NCI-H146 (cell line): ENCODE data around the gene LTO1.
"Not testable (repeated sequence)": the region's sequence is repeated elsewhere in the genome, so short reads cannot be mapped to it uniquely, and the experiment has no call there.

Experiments
- DNase-seq: peaks from one replicate; lab custom pipeline; 2025; lab: John Stamatoyannopoulos, UW

Gene LTO1

DNA sequence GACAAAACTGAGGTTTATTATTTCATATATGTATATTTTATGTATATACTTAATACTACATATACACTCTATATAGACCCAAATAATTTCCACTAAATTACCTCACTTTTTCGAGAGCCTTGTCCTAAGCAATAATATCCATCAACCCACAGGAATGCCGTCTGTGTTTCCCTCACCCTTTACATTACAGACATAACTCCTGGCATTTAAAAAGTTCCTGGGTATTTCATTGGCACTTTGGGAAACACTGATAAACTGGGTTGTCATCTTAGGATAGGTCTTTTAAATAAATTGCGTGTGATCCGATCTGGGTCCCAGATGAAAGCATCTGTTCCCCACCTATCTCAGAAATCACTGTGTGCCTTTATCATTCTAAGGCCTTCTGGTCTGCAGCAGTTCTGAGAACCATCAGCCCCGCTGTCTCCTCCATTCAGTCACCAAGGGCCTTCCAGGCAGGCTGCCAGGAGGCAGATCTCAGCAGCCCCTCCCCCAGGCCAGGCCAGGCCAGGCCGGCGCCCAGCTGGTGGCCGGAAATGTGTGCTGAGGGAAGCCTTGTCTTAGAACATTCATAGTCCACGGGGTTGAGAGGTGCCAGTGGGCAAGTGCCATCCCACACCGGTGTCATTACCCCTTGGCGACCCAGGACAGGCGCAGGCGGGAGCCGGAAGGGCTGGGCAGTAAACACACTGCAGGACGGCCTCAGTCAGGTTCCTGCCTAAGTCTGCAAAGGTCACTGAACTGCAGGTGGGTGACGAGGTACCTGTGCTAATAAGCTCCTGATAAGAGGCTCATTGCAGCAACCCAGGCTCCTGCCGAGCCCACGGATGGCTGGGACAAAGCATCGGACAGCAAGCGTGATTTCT, 25.4 kb upstream of the LTO1 start:
- DNase-seq: peak; percentile 84

GRCh38 chr11:69699213-69699612, 24.1 kb upstream of the LTO1 start:
- no peak for DNase-seq

DNA sequence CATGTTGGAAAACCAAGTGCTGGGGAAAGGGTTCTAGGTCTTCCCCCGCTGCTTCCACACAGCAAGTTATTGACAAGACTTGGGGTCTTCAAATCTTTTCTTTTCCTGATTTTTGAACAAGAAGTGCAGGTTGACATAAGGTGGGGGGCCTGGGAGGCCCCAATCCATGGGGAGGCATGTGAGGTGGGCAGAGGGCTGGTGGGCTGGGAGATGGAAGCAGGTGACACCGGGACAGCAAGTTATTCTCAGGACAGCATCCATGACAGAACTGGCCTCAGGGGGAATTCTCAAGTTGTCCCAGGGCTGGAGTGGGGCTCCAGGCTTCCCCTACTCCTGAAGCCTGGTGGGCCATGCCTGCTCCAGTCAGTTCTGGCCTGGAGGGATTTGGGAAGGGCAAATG, 23.2 kb upstream of the LTO1 start:
- no peak for DNase-seq

- DNase-seq: no peak
Measured at GRCh38 chr11:69697861-69698260, 22.7 kb upstream of the LTO1 start.

GRCh38 chr11:69697469-69697843, 22.3 kb upstream of the LTO1 start:
- DNase-seq: no peak

GRCh38 chr11:69696749-69697468, 21.8 kb upstream of the LTO1 start:
- DNase-seq: peak; percentile 37

GRCh38 chr11:69695995-69696394, 20.8 kb upstream of the LTO1 start:
- DNase-seq: not testable (repeated sequence)

DNA sequence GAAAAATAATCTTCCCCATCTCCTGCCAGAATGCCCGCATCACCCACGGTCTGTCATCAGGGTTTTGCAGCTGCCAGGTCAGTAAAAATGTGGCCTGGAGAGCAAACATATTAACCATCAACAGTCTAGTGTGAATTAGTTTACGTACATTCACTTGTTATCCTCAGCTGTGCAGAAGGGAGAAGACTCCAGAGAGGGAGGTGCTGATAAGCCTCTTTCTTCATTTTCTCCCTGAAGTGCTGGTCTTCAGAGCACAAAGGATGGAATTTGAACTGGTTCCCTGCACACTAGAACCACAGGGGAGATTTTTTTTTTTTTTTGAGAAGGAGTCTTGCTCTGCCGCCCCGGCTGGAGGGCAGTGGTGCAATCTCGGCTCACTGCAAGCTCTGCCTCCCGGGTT, 20.4 kb upstream of the LTO1 start:
- DNase-seq: no peak

DNA sequence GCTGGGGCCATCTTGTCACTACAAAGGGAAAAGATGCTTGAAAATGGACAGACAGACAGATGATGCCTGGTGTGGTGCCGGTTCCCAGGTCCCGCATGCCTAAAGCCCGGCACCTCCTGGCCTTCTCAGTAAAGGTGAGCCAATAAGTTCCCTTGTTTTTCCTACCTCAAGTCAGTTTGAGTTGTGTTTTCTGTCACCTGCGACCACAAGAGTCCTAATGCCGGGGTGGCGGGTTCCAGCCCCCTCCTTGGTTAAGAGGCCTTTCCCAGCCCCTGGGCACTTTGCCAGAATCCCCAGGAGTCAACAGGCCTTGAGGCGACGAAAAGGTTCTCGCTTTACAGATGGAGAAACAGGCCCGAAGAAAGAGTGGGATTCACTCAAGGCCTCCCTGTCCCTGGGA, 19.6 kb upstream of the LTO1 start:
- peak; percentile 26 for DNase-seq

DNA sequence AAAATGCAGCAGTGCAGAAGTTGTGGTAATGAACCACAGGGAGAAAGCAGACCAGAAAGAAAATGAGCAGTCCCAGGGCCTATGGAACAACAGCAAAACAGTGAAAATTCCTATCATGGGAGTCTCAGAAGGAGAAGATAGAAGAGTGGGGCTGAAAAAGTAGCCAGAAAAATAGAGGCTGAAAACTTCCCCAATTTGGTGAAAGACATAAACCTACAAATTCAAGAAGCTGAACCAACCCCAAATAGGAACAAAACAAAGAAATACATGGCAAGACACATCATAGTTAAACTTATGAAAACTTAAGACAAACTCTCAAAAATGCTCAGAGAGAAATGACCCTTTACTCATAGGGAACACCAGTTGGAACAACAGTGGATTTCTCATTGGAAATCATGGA, 17.3 kb upstream of the LTO1 start:
- DNase-seq: no peak

DNA sequence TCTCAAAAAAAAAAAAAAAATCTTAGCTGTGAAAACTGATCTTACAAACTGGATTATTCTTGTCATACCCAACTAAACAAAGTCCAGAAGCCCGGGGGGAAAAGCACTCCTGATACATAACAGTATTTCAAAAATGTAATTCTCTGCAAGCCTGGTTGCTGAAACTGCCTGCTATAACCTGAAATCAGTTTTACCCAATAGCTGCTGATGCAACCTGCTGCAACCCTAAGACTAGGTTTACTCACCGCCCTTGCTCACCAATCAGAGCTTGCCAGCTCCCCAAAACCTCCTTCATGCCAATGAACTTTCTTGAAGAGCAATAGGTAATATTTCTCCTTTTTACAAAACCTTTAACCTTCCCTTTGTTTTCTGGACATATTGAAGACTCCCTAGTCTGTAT, 16.3 kb upstream of the LTO1 start:
- DNase-seq: no peak

DNA sequence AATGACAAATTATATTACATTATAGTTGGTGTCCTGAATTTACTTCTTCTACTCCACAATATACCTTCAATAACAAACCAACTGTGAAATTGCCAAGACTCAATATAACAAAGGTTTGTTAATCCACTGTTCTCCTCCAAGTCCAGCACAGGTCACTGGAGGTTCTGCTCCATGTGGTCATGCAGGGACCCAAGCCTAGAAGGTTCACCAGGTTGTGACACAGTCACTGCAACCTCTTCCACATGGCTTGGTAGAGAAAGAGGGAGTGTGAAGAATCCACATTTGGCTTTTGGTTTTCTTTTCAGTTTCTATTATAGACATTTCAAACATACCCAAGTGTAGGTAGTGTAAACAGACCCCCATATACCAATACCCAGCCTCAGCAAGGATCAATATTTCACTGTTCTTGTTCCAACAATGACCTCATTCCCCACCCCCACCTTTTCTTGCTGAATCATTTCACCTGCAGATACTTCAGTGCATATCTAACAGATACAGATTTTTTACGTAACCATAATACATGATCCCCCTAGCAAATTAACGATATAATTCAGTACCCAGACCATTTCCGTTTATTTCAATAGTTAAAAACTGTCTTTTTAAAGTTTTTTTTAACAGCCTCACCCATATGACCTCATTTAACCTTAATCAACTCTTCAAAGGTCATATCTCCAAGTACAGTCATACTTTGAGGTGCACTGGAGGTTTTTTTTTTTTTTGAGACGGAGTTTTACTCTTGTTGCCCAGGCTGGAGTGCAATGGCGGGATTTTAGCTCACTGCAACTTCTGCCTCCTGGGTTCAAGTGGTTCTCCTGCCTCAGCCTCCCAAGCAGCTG, 14.5 kb upstream of the LTO1 start:
- no peak for DNase-seq

GRCh38 chr11:69687969-69688771, 13.0 kb upstream of the LTO1 start:
- DNase-seq: peak; percentile 51

- no peak for DNase-seq
Measured at GRCh38 chr11:69686856-69687255, 11.7 kb upstream of the LTO1 start.

GRCh38 chr11:69686452-69686851, 11.3 kb upstream of the LTO1 start:
- DNase-seq: no peak

DNA sequence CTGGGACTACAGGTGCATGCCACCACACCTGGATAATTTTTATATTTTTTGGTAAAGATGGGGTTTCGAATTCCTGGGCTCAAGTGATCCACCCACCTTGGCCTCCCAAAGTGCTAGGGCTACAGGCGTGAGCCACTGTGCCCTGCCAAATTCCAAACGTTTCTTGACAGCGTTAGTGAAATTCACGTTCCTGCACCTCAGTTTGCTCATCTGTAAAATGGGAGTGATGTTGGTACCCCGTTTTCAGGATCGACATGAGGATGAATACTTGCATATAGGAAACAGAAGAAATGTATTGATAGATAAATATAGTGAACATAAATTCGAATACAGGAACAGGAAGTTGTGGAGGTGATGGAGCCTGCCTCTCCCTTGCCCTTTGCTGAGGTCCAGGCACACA, 10.2 kb upstream of the LTO1 start:
- no peak for DNase-seq

DNA sequence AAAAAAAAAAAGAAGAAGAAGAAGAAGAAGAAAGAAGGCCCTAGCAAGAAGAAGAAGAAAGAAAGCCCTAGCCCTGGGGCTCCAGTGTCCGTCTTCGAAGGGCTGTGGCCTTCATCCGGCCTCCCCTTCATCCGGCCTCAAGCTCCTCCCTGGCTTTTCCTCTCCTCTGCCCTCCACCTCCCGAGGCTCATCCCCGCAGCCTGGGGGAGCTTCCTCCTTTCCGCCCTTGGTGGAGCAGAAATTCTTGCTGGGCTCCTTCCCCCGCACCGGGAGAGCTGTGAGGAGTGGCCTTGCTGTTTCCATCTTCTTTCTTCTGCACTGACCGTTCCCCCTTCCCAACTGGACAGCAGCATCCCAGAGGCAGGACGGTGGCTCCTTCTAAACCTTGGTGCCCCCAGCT, 9.5 kb upstream of the LTO1 start:
- DNase-seq: no peak

DNA sequence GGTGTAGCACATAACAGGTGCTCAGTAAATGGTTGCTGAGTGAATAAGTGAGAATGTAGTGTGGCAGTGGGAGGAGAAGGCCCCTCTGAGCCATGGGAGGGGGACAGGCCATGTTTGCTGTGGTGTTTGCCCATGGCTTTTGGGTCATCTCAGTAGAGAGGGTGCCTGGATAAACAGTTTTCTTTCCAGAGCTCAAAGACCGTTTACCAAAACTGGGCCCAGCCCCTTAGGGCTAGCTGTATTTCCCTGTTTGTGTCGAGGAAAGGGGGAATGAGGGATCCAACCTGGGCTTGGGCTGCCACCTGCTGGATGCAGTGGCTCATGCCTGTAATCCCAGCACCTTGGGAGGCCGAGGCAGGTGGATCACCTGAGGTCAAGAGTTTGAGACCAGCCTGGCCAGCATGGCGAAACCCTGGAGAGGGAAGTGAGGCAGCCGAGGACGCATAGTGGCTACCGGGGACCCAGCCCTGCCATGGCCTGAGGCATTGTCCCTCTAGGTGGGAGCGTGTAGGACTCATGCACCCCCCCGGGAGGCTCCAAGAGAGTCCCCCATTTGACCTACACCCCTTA, 8.7 kb upstream of the LTO1 start:
- DNase-seq: no peak

GRCh38 chr11:69682681-69683326, 7.7 kb upstream of the LTO1 start:
- no peak for DNase-seq

DNA sequence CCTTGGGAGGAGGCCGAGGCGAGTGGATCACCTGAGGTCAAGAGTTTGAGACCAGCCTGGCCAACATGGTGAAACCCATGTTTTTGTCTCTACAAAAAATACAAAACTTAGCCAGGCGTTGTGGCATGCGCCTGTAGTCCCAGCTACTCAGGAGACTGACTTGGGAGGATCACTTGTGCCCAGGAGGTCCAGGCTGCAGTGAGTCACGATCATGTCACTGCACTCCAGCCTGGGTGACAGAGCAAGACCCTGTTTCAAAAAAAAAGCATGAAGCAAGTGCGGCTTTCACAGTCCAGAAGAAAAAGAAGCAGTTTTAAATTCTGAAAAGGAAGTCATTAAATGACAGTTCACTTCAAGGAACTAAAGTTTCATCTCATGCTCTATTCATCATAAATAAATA, 7.1 kb upstream of the LTO1 start:
- DNase-seq: no peak

DNA sequence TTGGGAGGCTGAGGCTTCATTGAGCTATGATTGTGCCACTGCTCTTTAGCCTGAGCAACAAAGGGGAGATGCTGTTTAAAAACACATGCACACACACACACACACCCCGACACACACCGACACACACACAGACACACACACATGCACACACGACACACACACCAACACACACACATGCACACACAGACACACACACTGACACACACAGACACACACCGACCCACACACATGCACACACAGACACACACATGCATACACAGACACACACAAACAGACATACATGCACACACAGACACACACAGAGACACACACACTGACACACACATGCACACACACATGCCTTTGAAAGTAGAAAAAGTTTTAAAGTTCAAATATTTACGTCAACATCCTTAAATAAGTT, 5.5 kb upstream of the LTO1 start:
- no peak for DNase-seq
